Omental fat pad (tissue), 4 donors: ENCODE results near the gene PER1. TPM values are rescaled to one million over a fixed set of nuclear protein-coding genes. Genes with fewer than 3 reads are reported as not detected.

Source experiments
- ATAC-seq: fragments of 150-250 bp; one replicate; pipeline ENCODE4 v1.9.1; 2016; ENCODE audit warnings: mild to moderate bottlenecking, moderate library complexity; ENCODE audit not compliant: low FRiP score
- DNase-seq: peaks from one replicate; pipeline ENCODE4 v3.0.0-alpha.2; 2019; ENCODE audit warnings: low spot score
- total RNA-seq, 4 donors: library from RNA; depleted of rRNA; stranded (reverse); fragments of >200 nt; gene quantifications; one replicate each; pipeline ENCODE4 v1.1.0, GENCODE V29; 2016
- TF ChIP-seq, protein P1 (sequence below), 3 donors: fragments of 450-650 bp; IDR thresholded peaks; one replicate each; pipeline ENCODE4 v1.5.1; 2016 to 2017; ENCODE audit warnings: antibody characterized with exemption in 3 of 3, mild to moderate bottlenecking in 3 of 3, moderate library complexity in 2 of 3

PER1 gene
- total RNA-seq, 4 donors from 2014 or later = 78.8 to 169 (median 122) TPM

DNA sequence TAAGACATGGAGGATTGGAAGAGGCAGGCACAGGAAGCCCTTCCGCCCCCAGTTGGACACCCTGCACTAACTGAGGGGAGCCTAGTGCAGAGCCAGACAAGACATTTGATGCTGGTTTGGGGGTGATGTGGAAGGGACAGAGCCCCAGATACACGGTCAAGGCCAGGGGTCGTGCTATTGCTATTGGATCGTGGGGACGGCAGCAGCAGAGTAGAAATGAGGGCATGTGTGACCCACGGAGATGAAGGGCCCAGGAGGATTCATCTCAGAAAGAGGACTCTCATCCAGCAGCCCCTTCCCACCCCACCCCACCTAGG lies 12.6 kb upstream of the PER1 start:
- ATAC-seq = no peak
- TF ChIP-seq, protein P1, sequence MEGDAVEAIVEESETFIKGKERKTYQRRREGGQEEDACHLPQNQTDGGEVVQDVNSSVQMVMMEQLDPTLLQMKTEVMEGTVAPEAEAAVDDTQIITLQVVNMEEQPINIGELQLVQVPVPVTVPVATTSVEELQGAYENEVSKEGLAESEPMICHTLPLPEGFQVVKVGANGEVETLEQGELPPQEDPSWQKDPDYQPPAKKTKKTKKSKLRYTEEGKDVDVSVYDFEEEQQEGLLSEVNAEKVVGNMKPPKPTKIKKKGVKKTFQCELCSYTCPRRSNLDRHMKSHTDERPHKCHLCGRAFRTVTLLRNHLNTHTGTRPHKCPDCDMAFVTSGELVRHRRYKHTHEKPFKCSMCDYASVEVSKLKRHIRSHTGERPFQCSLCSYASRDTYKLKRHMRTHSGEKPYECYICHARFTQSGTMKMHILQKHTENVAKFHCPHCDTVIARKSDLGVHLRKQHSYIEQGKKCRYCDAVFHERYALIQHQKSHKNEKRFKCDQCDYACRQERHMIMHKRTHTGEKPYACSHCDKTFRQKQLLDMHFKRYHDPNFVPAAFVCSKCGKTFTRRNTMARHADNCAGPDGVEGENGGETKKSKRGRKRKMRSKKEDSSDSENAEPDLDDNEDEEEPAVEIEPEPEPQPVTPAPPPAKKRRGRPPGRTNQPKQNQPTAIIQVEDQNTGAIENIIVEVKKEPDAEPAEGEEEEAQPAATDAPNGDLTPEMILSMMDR (IDR thresholded peaks at IDR 0.05) = no peak
- DNase-seq = no peak

DNA sequence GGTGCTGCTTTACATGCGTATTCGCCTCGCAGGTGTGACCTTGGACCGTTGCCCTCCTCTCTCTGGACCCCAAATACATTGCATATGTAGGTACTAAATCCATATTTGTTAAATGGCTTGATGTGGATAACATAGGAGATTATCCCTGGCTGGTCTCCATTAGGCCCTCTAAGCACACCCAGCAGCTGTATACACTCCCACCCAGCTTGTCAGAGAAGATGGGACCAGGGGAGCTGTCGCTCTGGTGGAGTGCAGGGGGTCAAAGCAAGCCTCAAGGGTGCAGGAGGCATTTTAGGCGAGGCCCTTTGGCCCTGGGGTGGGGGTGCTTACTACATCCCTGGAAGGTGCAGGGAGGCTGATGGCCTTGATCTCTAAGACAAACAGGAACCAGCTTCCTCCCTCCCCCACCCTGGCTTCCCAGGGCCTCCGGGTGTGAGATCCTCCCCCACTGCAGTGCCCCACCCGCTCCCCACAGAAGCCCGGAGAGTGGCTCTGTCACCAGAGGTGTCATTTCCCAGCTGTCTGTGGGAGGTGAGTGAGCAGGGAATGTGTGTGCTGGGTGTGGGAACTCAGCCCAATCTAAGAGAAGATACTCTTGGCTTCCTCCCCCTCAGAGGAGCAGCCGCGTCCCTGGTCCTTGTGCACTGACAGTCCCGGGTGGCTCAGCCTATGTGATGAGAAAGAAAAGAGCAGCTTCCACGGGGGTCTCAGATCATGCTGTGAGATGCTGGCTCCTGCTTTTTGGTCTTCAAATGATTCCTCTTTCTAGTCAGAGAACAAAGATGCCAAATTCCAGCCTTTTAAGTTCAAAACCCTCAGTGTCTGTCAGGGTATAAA lies 12.0 kb upstream of the PER1 start:
- TF ChIP-seq, protein P1 (IDR thresholded peaks at IDR 0.05) = no peak
- DNase-seq (no peak), ATAC-seq (peak; percentile 31)

DNA sequence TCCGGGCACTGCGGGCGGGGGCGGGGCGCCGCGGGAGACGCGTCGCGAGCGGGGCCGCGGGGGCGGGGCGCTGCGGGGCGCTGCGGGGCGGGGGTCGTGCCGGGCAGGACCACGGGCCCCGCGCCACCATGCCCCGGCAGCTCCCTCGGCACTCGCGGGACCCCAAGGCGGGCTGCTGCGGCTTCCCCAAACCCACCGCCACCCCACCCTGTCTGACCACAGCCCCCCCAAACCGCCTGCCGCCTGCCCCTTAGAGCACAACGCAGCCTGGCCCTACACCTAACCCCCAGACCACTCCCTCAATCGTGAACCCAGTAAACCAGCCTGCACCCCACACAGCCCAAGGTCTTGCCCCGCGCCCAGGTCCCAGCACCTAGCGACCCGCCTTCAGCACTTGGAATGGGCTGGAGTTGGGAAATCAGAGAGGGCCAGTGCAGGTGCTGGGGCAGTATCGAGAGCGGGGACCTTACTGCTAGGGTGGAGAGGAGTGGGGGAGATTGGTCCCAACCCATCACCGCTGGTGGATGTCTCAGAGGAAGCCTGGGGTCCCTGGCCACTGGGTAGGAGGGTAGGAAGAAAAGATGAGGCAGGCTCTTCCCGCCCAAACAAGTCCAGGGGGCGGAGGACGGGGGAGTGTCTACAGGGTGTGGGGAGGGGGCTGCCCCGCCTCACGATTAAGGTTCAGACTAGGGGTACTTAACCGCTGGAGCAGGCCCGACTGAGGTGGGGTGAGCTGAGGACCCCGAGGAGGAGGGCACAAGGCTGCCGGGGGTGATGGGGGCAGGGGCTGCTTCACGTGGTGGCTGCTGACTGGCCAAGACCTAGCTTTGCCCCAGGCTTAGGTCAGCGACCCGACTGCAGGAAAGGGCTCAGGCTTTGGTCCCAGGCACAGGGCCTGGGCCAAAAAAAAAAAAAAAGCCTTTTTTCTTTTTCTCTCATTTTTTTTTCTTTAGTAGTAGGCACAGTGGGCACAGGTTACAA lies 11.1 kb upstream of the PER1 start:
- no peak for DNase-seq
- TF ChIP-seq, protein P1 (IDR thresholded peaks at IDR 0.05) = no peak
- ATAC-seq = peak; percentile 42

DNA sequence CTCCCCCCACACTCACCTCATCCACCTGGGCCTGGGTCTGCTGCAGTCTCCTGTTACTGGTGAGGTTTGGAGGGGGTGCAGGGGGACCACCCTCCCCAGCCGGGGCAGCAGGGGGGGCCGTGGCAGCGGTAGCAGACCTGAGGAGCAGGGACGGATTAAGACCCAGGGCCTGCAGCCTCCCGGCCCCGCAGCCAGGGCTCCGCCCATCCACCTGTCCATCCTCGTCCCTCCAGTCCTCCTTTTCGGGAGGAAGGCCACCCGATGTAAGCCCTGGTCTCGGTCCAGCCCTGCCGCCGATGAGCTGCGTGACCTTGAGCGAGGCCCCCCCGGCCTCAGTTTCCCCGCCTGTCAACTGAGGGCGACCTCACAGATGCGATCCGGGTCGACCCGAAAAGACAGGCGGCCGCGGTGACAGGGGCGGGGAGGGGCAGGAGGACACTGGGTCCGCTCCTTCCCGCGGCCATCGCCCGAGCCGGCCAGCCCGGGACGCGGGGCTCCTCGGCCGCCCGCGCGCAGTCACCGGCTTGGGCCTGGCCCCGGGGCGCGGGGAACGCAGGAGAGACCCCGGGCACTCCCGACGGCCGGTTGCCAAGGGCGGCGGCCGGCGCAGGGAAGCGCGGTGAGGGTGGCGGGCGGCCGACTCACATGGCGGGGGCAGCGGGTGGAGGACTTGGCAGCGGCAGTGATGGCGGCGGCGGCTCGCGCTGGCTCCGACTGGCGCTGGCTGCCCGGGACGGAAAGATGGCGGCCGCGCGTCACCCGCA lies 10.2 kb upstream of the PER1 start, which contains the start of gene VAMP2:
Gene VAMP2 (minus strand): TSS at position 716 of the 764 bp plus-strand sequence. CDS start 69 bp downstream, at position 647.
- peak; percentile 41 for ATAC-seq
- TF ChIP-seq, protein P1 (IDR thresholded peaks at IDR 0.05) = no peak
- no peak for DNase-seq

DNA sequence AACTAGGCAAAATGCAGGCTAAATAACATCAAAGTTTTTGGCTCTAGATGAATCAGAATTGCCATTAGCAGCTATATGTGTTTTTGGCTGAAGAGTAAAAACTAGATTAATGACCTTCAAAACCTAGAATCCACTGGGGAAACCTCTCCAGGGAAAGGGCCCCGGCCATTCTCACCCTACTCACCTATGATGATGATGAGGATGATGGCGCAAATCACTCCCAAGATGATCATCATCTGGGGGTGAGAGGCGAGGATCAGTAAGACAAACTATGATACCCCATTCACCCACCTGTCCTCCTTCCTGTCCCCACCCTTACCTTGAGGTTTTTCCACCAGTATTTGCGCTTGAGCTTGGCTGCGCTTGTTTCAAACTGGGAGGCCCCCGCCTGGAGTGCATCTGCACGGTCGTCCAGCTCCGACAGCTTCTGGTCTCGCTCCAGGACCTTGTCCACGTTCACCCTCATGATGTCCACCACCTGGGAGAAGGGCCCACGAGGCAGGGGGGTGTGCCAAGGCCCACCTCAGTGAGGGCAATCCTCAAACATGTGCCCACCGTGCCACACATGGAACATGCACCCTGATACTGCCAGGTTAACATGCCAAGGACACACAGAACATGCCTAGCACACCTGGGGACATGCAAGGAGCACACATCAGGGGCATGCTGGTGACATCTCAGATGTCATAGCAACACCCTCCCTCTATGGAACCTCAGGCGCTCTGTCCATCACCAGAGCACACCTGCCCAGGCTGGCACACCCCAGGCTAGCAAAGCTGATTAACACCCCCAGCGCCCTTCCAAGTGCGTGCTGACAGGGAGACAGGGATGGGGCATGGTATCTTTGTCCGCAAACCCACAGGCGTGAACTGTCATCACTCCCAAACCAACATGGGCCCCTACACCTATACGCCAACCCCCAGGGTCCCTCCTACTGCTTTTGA lies 9.4 kb upstream of the PER1 start:
- TF ChIP-seq, protein P1 (IDR thresholded peaks at IDR 0.05) = no peak
- DNase-seq (no peak), ATAC-seq (no peak)
